ENCODE measurements around the gene GGPS1. TPM values are rescaled to one million over a fixed set of nuclear protein-coding genes. Genes with fewer than 3 reads are reported as not detected.
"Not testable (repeated sequence)": the region's sequence is repeated elsewhere in the genome, so short reads cannot be mapped to it uniquely, and the experiment has no call there.

Gene GGPS1
- total and polyA plus RNA-seq, 2 experiments from 2014 or later = 14.9 to 66.9 TPM

DNA sequence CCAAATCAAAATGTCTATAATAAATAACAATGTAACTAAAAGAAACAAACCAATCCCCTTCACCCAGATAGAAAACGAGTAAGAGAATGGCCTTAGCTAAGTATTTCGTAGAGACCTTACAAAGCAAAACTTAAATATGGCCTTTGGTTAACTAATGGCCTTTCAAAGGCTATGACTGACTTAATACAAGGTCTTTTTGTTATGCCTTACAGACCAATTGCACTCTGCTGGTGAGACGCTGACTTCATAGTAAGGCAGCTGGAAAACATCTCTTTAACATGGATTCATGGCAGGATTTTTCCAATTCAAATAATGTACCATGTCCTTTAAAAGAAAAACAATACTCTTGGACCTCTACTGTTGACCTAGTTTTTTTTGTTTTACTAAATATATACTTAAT is 23.1 kb downstream of the GGPS1 start:
- H3K27me3 ChIP-seq = no peaks in the 10 kb centered on the region
- no peaks in the 10 kb centered on the region for H3K36me3 ChIP-seq
- DNase-seq (ENCODE audit: low read depth in 1 of 2, low spot score in 1 of 2) = no peak
- H3K4me3 ChIP-seq = no peak overlapping the region
- TF ChIP-seq, protein P1, sequence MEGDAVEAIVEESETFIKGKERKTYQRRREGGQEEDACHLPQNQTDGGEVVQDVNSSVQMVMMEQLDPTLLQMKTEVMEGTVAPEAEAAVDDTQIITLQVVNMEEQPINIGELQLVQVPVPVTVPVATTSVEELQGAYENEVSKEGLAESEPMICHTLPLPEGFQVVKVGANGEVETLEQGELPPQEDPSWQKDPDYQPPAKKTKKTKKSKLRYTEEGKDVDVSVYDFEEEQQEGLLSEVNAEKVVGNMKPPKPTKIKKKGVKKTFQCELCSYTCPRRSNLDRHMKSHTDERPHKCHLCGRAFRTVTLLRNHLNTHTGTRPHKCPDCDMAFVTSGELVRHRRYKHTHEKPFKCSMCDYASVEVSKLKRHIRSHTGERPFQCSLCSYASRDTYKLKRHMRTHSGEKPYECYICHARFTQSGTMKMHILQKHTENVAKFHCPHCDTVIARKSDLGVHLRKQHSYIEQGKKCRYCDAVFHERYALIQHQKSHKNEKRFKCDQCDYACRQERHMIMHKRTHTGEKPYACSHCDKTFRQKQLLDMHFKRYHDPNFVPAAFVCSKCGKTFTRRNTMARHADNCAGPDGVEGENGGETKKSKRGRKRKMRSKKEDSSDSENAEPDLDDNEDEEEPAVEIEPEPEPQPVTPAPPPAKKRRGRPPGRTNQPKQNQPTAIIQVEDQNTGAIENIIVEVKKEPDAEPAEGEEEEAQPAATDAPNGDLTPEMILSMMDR (IDR thresholded peaks at IDR 0.05; ENCODE audit: low read depth, low read length) = no peak
- H3K9me3 ChIP-seq (ENCODE audit: low read depth) = no peaks in the 10 kb centered on the region
- H3K27ac ChIP-seq = no peak overlapping the region
- no peaks in the 10 kb centered on the region for H3K4me1 ChIP-seq (ENCODE audit: low read depth)

DNA sequence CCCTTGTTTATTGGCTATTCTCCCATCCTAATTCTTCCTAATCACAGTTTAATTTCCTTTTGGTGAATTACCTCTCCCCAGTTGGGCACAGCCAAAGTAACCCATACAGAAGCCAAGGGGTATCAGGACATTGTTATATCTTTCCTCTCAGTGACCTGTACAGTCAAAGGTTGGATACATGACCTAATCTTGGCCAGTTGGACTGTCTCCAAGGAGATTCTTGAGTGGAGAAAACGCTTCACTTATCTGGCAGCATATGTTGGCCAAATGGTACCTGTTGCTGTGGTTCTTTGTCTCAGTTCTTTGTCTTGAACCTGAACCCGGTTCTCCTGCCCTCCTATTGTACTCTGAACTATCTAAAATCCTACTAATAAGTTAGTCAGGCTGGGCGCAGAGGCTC is 23.5 kb downstream of the GGPS1 start:
- H3K27me3 ChIP-seq = no peaks in the 10 kb centered on the region
- no peak for DNase-seq (ENCODE audit: low read depth in 1 of 2, low spot score in 1 of 2)
- no peaks in the 10 kb centered on the region for H3K36me3 ChIP-seq
- TF ChIP-seq, protein P1 (IDR thresholded peaks at IDR 0.05; ENCODE audit: low read depth, low read length) = no peak
- no peak overlapping the region for H3K27ac ChIP-seq
- no peaks in the 10 kb centered on the region for H3K4me1 ChIP-seq (ENCODE audit: low read depth)
- H3K9me3 ChIP-seq (ENCODE audit: low read depth) = no peaks in the 10 kb centered on the region
- no peak overlapping the region for H3K4me3 ChIP-seq

DNA sequence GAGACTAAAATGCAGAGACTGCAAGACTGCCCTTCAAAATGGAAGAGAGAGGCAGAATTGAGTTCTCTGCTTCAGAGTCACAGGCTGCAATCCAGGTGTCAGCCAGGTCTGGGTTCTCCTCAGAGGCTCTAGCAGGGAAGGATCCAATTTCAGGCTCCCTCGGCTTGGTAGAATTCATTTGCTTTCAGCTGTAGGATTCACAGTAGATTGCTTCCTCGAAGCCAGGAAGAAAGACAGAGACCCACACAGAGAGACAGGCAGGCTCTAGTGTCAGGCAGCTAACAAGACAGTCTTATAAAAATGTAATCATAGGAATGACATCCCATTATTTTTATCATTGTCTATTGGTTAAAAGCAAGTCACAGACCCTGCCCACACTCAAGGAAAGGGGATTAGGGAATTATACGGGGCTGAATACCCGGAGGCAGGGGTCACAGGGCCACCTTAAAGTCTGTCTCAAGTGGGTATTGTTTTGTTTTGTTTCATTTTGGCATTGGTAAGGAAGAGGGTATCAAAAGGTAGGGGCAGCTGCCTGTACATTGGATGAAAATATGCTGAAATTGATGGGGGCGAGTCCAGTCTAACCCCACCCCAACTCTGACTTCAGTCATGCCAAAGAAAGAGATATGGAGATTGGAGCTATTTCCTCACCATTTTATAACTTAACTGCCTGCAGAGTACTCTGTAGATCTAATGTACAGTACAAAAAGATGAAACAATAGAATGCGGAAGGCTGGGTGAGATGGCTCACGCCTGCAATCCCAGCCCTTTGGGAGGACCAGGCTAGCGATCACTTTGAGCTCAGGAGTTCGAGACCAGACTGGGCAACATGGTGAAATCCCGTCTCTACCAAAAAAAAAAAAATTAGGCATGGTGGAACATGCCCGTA is 29.4 kb downstream of the GGPS1 start:
- DNase-seq (ENCODE audit: low read depth in 1 of 2, low spot score in 1 of 2) = peak in 1 of 2 donors; percentile 18
- TF ChIP-seq, protein P1 (IDR thresholded peaks at IDR 0.05; ENCODE audit: low read depth, low read length) = no peak

DNA sequence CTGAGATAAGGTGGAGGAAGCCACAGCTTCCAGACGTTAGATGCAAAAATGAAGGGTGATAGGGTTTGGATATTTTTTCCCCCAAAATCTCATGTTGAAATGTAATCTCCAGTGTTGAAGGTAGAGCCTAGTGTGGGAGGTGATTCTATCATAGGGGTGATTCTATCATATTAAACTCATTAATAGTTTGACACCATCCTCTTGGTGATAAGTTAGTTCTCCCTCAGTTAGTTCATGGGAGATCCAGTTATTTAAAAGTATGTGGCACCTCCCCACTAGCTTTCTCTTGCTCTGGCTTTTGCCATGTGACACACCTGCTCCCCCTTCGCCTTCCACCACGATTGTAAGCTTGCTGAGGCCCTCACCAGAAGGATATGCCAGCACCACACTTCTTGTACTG is 30.5 kb downstream of the GGPS1 start:
- TF ChIP-seq, protein P1 (IDR thresholded peaks at IDR 0.05; ENCODE audit: low read depth, low read length) = no peak
- no peak for DNase-seq (ENCODE audit: low read depth in 1 of 2, low spot score in 1 of 2)

More for the DNA sequence above, 29.4 kb downstream of the GGPS1 start:
- Histone ChIP-seq H3K36me3 (no peaks in the 10 kb centered on the region), H3K4me3 (no peak overlapping the region), H3K9me3 (ENCODE audit: low read depth) (no peaks in the 10 kb centered on the region), H3K27ac (peak overlapping the region; percentile 25), H3K27me3 (no peaks in the 10 kb centered on the region), H3K4me1 (ENCODE audit: low read depth) (no peaks in the 10 kb centered on the region)

DNA sequence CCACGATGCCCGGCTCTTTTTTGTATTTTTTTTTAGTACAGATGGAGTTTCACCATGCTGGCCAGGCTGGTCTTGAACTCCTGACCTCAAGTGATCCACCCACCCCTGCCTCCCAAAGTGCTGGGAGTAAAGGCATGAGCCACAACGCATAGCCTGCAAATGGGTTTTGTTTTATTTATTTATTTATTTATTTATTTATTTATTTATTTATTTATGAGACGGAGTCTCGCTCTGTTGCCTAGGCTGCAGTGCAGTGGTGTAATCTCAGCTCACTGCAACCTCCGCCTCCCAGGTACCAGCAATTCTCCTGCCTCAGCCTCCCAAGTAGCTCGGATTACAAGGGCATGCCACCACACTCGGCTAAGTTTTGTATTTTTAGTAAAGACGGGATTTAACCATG is 35.8 kb downstream of the GGPS1 start:
- H3K9me3 ChIP-seq (ENCODE audit: low read depth); H3K36me3 ChIP-seq; H3K4me3 ChIP-seq; DNase-seq (ENCODE audit: low read depth in 1 of 2, low spot score in 1 of 2); H3K27me3 ChIP-seq; H3K27ac ChIP-seq; H3K4me1 ChIP-seq (ENCODE audit: low read depth): not testable (repeated sequence)

More for the DNA sequence above, 30.5 kb downstream of the GGPS1 start:
- Histone ChIP-seq H3K27me3 (no peaks in the 10 kb centered on the region), H3K36me3 (no peaks in the 10 kb centered on the region), H3K4me1 (ENCODE audit: low read depth) (no peaks in the 10 kb centered on the region), H3K9me3 (ENCODE audit: low read depth) (no peaks in the 10 kb centered on the region), H3K27ac (no peak overlapping the region), H3K4me3 (no peak overlapping the region)

GRCh38 chr1:235366286-235366685 is 37.9 kb downstream of the GGPS1 start:
- TF ChIP-seq, protein P1 (IDR thresholded peaks at IDR 0.05; ENCODE audit: low read depth, low read length) = no peak
- no peak overlapping the region for H3K27ac ChIP-seq

More at GRCh38 chr1:235366286-235366685, 37.9 kb downstream of the GGPS1 start:
- no peaks in the 10 kb centered on the region for H3K4me1 ChIP-seq (ENCODE audit: low read depth)
- no peaks in the 10 kb centered on the region for H3K9me3 ChIP-seq (ENCODE audit: low read depth)
- no peak overlapping the region for H3K4me3 ChIP-seq
- DNase-seq (ENCODE audit: low read depth in 1 of 2, low spot score in 1 of 2) = no peak
- no peaks in the 10 kb centered on the region for H3K36me3 ChIP-seq
- H3K27me3 ChIP-seq = no peaks in the 10 kb centered on the region

Measured in cardiac muscle cell (in vitro differentiated cells and primary cell).